Fibroblast of pulmonary artery (primary cell): ENCODE measurements around the gene LPIN1.

Experiments
- DNase-seq: peaks from one replicate; pipeline ENCODE4 v3.0.0-alpha.2; 2010; ENCODE audit warnings: low read depth
- H3K4me3 ChIP-seq: replicated peaks from 2 replicates; pipeline ENCODE4 v1.5.1; 2011; ENCODE audit warnings: low read depth, mild to moderate bottlenecking, control low read depth, low read length, moderate library complexity
- CTCF ChIP-seq: IDR thresholded peaks from 2 replicates; pipeline ENCODE4 v1.5.1; 2011; ENCODE audit warnings: mild to moderate bottlenecking, control low read depth, low read length, inconsistent platforms; ENCODE audit errors: missing control alignments

LPIN1 gene

GRCh38 chr2:11769516-11769915 lies 23.1 kb downstream of the LPIN1 start:
- TF ChIP-seq CTCF: no peak
- H3K4me3 ChIP-seq: no peak overlapping the region
- DNase-seq: no peak

- no peak for TF ChIP-seq CTCF
- H3K4me3 ChIP-seq: no peak overlapping the region
- no peak for DNase-seq
Measured at GRCh38 chr2:11770531-11771188, 24.2 kb downstream of the LPIN1 start.

GRCh38 chr2:11771971-11772615 lies 25.7 kb downstream of the LPIN1 start:
- H3K4me3 ChIP-seq: no peak overlapping the region
- no peak for DNase-seq
- TF ChIP-seq CTCF: no peak

- TF ChIP-seq CTCF: no peak
- no peak for DNase-seq
- no peak overlapping the region for H3K4me3 ChIP-seq
Measured at GRCh38 chr2:11773111-11773510, 26.7 kb downstream of the LPIN1 start.

GRCh38 chr2:11773747-11774525 lies 27.5 kb downstream of the LPIN1 start:
- no peak for TF ChIP-seq CTCF
- DNase-seq: no peak
- H3K4me3 ChIP-seq: no peak overlapping the region

- TF ChIP-seq CTCF: no peak
- no peak overlapping the region for H3K4me3 ChIP-seq
- no peak for DNase-seq
Measured at GRCh38 chr2:11774600-11774999, 28.2 kb downstream of the LPIN1 start.

- no peak for DNase-seq
- no peak for TF ChIP-seq CTCF
Measured at GRCh38 chr2:11775384-11775783, 29.0 kb downstream of the LPIN1 start.

More at GRCh38 chr2:11775384-11775783, 29.0 kb downstream of the LPIN1 start:
- no peak overlapping the region for H3K4me3 ChIP-seq
